ENCODE results near the gene ZNF423.

The ZNF423 gene

GRCh38 chr16:49552313-49552928, 303.5 kb downstream of the ZNF423 start:
- no peak for DNase-seq (ENCODE audit: low spot score)

GRCh38 chr16:49550666-49551065, 305.2 kb downstream of the ZNF423 start:
- DNase-seq (ENCODE audit: low spot score): no peak

DNA sequence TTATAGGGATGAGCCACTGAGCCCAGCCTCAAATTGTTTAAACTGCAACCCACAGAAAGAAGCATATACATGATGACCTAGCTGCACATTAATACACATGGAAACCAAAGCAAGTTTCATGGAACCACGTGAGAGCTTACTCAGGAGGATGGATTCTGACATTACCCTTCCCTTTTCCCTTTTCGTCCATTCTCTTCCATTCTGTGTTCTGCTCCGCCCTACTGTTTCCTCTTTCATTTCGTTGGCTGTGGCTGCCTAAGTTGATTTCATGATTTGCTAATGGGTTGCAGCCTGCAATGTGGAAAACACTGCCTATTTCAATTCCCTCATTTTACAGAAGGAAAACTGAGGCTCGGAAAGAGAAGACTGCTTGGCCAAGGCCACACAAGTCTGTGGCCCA, 305.8 kb downstream of the ZNF423 start:
- no peak for DNase-seq (ENCODE audit: low spot score)

- no peak for DNase-seq (ENCODE audit: low spot score)
Observed at GRCh38 chr16:49548325-49548970, 307.5 kb downstream of the ZNF423 start.

GRCh38 chr16:49547448-49547847, 308.5 kb downstream of the ZNF423 start:
- no peak for DNase-seq (ENCODE audit: low spot score)

DNA sequence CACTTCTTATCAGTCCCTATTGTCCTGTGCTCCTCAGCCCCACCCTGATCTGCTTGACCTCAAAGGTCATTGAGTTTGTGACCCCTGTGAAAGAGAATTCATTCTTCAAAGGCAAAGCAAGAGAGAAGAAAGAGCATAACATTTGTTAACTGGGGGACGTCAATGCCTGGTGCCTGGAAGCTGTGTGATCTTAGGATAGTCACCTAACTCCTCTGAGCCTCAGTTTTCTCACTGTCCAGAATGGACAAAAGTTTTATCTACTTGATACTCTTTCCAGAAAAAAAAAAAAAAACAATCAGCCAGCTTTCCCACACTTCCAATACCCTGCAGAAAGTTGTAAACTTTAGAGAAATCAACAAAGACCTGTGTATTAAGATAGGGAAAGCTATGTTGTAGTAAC, 309.2 kb downstream of the ZNF423 start:
- no peak for DNase-seq (ENCODE audit: low spot score)

- no peak for DNase-seq (ENCODE audit: low spot score)
Observed at GRCh38 chr16:49545741-49546448, 310.0 kb downstream of the ZNF423 start.

- DNase-seq (ENCODE audit: low spot score): no peak
Observed at GRCh38 chr16:49545243-49545642, 310.7 kb downstream of the ZNF423 start.

DNA sequence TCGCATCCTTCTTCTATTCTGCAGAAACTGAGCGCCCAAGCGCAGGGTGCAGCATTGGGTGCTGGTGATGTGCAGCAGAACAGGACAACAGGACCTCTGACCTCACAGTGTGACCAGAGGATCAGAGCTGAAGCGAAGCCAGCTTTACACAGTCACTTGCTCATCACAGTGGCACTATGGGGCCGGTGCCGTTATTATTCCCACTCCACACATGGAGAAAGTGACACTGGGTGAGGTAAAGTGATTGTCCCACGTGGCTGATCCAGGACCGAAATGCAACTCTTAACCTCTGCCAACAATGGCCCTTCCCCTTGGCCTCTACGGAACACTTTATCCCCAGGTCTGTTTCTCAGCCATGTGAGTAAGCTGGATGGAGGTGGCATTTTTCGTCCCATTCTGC, 311.1 kb downstream of the ZNF423 start:
- DNase-seq (ENCODE audit: low spot score): no peak

GRCh38 chr16:49543631-49543946, 312.3 kb downstream of the ZNF423 start:
- DNase-seq (ENCODE audit: low spot score): no peak

DNA sequence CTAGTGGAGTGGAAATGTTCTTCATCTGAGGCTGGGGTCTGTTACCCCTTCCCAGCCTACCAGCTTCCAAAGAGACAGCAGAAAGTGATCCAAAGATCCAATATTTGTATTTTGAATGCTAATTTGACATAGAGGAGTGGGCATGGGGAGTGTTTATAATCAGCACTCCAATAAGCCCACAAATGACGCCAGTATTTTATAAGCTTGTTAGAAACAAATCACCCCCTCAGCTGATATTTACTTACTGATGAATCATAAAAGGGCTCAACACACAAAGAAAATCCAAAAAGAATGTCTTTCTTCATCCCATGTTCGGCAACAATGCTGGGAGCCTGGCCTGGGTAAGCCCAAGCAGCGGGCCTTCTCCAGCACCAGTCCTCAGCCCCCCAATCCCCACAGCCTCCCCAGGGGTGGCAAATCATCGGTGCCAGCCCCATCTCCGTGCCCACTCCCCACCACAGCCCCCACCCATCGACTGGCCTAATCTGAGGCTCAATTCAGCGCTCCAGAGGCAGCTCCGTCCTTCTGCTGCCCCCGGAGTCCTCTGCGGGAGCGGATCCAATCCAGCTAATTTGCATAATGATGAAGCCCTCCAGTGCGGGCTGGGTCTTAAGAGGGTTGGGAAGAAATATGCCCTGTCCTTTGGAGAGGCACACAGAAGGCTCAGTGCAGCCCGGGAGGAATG, 312.8 kb downstream of the ZNF423 start:
- DNase-seq (ENCODE audit: low spot score): no peak

GRCh38 chr16:49542391-49542891, 313.5 kb downstream of the ZNF423 start:
- no peak for DNase-seq (ENCODE audit: low spot score)

- DNase-seq (ENCODE audit: low spot score): no peak
Observed at GRCh38 chr16:49540836-49541235, 315.1 kb downstream of the ZNF423 start.

DNA sequence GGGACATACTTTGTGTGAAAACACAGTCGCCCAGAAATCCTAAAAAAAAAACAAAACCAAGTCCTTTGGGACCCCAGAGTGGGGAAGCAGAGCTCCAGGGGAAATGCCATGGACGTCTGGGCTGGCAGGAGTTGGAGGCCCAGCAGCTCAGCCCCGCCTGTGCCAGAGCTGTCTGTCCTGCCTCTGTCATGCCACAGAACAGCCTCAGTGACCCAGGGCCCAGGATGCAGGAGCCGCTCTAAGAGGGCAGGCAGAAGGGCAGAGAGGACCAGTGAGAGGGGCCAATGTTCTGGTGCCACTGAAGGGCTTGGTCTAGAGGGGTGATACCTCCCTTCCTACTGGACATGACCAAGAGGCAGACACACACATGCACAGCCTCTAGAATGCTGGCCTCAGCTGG, 316.2 kb downstream of the ZNF423 start:
- DNase-seq (ENCODE audit: low spot score): no peak

GRCh38 chr16:49537924-49538459, 317.9 kb downstream of the ZNF423 start:
- no peak for DNase-seq (ENCODE audit: low spot score)

GRCh38 chr16:49534901-49535610, 320.9 kb downstream of the ZNF423 start:
- DNase-seq (ENCODE audit: low spot score): no peak

GRCh38 chr16:49533422-49533821, 322.5 kb downstream of the ZNF423 start:
- no peak for DNase-seq (ENCODE audit: low spot score)

GRCh38 chr16:49532873-49533272, 323.0 kb downstream of the ZNF423 start:
- no peak for DNase-seq (ENCODE audit: low spot score)

DNA sequence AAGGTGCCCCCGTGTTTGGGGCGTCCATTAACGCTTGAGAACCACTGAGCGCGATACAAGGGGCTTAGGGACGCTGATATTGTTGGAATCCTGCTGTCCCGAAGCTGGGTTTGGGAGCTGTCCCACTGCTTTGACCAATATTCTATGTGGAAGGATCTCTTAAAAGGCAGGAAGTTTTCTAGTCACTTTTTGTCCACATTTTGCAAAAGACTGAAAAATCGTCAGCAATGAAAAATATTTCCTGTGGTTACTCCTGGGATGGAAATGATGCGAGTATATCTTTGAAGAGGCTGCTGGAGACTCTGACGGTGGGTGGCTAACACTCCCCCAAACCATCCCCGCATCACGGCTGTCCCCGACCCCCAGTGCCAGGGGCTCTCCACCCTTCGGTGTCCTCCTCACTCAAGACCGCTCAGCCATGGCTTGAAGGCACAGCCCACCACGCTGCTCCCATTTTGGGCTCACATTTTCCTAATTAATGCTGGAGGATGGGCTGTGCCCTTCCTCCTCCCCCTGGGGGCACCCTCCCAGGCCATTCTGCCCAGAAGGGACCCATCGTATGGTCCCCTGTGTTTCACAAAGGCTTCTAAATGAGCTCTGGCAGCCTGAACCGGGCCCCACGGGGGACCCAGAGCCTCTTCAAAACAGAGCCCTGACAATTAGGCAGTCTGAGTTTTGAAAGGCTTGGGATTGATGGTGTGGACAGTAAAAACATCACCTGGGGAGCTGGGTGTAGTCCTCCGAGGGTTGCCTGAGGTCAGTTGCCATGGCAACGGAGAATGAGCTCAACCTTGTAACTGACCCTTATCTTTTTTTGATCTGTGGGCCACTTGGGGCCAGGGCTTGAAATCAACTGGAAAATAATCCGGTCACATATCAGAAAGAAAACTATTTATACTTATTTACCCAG, 323.7 kb downstream of the ZNF423 start:
- DNase-seq (ENCODE audit: low spot score): no peak

GRCh38 chr16:49531425-49531824, 324.5 kb downstream of the ZNF423 start:
- no peak for DNase-seq (ENCODE audit: low spot score)

GRCh38 chr16:49530427-49530970, 325.4 kb downstream of the ZNF423 start:
- DNase-seq (ENCODE audit: low spot score): no peak

Measured in germinal center (tissue), 1 donor.